ENCODE measurements around the gene EBLN2.

- no peak for TF ChIP-seq CTCF (IDR thresholded peaks at IDR 0.05)
- TF ChIP-seq ZFX (IDR thresholded peaks at IDR 0.05; ENCODE audit: borderline replicate concordance) = no peak
These were observed 35.2 kb upstream of the EBLN2 start for GRCh38 chr3:73026111-73026759.

Measured in 22Rv1 (cell line).